IMR-90 (cell line): ENCODE data around the gene PARD3. TPM values are rescaled to one million over a fixed set of nuclear protein-coding genes. Genes with fewer than 3 reads are reported as not detected.

Experiments
- ATAC-seq: fragments of 200-7000 bp; cut with Tn5 transposase; 2 replicates; pipeline ENCODE4 v1.9.1; 2020; ENCODE audit warnings: low read depth, mild to moderate bottlenecking, moderate library complexity
- BruUV-seq: library from RNA; stranded (reverse); fragments of 400-500 nt; replicated peaks from 2 replicates; lab custom pipeline; 2021; lab: Mats Ljungman, UMichigan
- CTCF ChIA-PET: fragments of 300-600 bp; formaldehyde crosslinking; extraction: SDS; loops from one replicate; lab custom pipeline; 2021; ENCODE audit warnings: antibody characterized with exemption; lab: Yijun Ruan, JAX
- POLR2A ChIA-PET: fragments of 300-600 bp; sonication (Branson Sonifier 250); formaldehyde crosslinking; loops from one replicate; lab custom pipeline; 2022; ENCODE audit warnings: antibody characterized with exemption; ENCODE audit not compliant: unreplicated experiment; lab: Charles Lee
- DNase-seq: peaks from one replicate; pipeline ENCODE4 v3.0.0; 2013
- H2AFZ ChIP-seq: replicated peaks from 2 replicates; pipeline ENCODE3; 2013; ENCODE audit warnings: low read length, mild to moderate bottlenecking; ENCODE audit not compliant: poor library complexity
- H2AK5ac ChIP-seq: 2 replicates; pipeline ENCODE4 v1.6.1; 2013; ENCODE audit warnings: low read depth, low read length, inconsistent platforms
- H2AK9ac ChIP-seq: replicated peaks from 2 replicates; pipeline ENCODE3; 2013; ENCODE audit warnings: mild to moderate bottlenecking, low read depth, low read length, moderate library complexity; ENCODE audit not compliant: poor library complexity
- H2BK120ac ChIP-seq: 2 replicates; pipeline ENCODE4 v1.6.1; 2013; ENCODE audit warnings: low read depth, low read length, inconsistent platforms
- H2BK15ac ChIP-seq: 3 replicates; pipeline ENCODE4 v1.6.1; 2013; ENCODE audit warnings: low read depth, low read length, inconsistent platforms
- H2BK20ac ChIP-seq: 2 replicates; pipeline ENCODE4 v1.6.1; 2013; ENCODE audit warnings: low read depth, mild to moderate bottlenecking, inconsistent platforms, low read length, moderate library complexity
- H2BK5ac ChIP-seq: 2 replicates; pipeline ENCODE4 v1.6.1; 2013; ENCODE audit warnings: mild to moderate bottlenecking, low read depth, low read length, inconsistent platforms; ENCODE audit not compliant: poor library complexity, severe bottlenecking
- H3K14ac ChIP-seq: replicated peaks from 2 replicates; pipeline ENCODE4 v1.6.1; 2013; ENCODE audit warnings: low read depth, low read length, inconsistent platforms
- H3K18ac ChIP-seq: 2 replicates; pipeline ENCODE4 v1.6.1; 2013; ENCODE audit warnings: low read depth, low read length, control low read depth
- H3K23ac ChIP-seq: 2 replicates; pipeline ENCODE4 v1.6.1; 2013; ENCODE audit warnings: low read depth, low read length, inconsistent platforms
- H3K27ac ChIP-seq: 2 replicates; pipeline ENCODE4 v1.5.1; 2013; ENCODE audit warnings: mild to moderate bottlenecking, control low read depth, low read length; ENCODE audit not compliant: insufficient read depth
- H3K27me3 ChIP-seq: 2 replicates; pipeline ENCODE4 v1.6.1; 2013; ENCODE audit warnings: low read length; ENCODE audit not compliant: control insufficient read depth, insufficient read depth
- H3K36me3 ChIP-seq: 2 replicates; pipeline ENCODE4 v1.6.1; 2013; ENCODE audit warnings: low read length, mixed read lengths; ENCODE audit not compliant: control insufficient read depth, insufficient read depth
- H3K4ac ChIP-seq: 2 replicates; pipeline ENCODE4 v1.6.1; 2013; ENCODE audit warnings: low read depth, low read length, inconsistent platforms
- H3K4me1 ChIP-seq: 2 replicates; pipeline ENCODE4 v1.6.1; 2013; ENCODE audit warnings: low read length, mixed read lengths; ENCODE audit not compliant: control insufficient read depth, insufficient read depth
- H3K4me2 ChIP-seq: 2 replicates; pipeline ENCODE4 v1.6.1; 2013; ENCODE audit warnings: low read depth, mild to moderate bottlenecking, control low read depth, low read length, moderate library complexity
- H3K4me3 ChIP-seq: 2 replicates; pipeline ENCODE4 v1.5.1; 2013; ENCODE audit warnings: low read depth, mild to moderate bottlenecking, control low read depth, low read length, moderate library complexity; ENCODE audit not compliant: insufficient read depth
- H3K56ac ChIP-seq: 2 replicates; pipeline ENCODE4 v1.6.1; 2013; ENCODE audit warnings: low read length, inconsistent platforms; ENCODE audit not compliant: insufficient read depth; ENCODE audit errors: extremely low read depth
- H3K79me1 ChIP-seq, 2 experiments: 2 replicates each; pipeline ENCODE4 v1.6.1; 2013; ENCODE audit warnings: low read length in 2 of 2, inconsistent platforms in 1 of 2, low read depth in 1 of 2
- H3K9ac ChIP-seq: 2 replicates; pipeline ENCODE4 v1.6.1; 2013; ENCODE audit warnings: low read depth, low read length, control low read depth
- H3K9me1 ChIP-seq: 2 replicates; pipeline ENCODE4 v1.6.1; 2013; ENCODE audit warnings: low read length, inconsistent platforms; ENCODE audit not compliant: insufficient read depth
- H3K9me3 ChIP-seq: 2 replicates; pipeline ENCODE4 v1.6.1; 2013; ENCODE audit warnings: low read length; ENCODE audit not compliant: control insufficient read depth, insufficient read depth
- H4K20me1 ChIP-seq: 2 replicates; pipeline ENCODE4 v1.6.1; 2013; ENCODE audit warnings: low read length, inconsistent platforms; ENCODE audit not compliant: insufficient read depth
- H4K5ac ChIP-seq: 2 replicates; pipeline ENCODE4 v1.6.1; 2013; ENCODE audit warnings: mild to moderate bottlenecking, low read depth, low read length, control low read depth
- H4K8ac ChIP-seq, 2 experiments: 2 replicates each; pipeline ENCODE4 v1.6.1; 2013; ENCODE audit warnings: low read depth in 2 of 2, low read length in 2 of 2, control low read depth in 1 of 2, inconsistent platforms in 1 of 2
- H4K91ac ChIP-seq: 2 replicates; pipeline ENCODE4 v1.6.1; 2013; ENCODE audit warnings: low read depth, low read length, inconsistent platforms; ENCODE audit not compliant: insufficient read depth
- BHLHE40 ChIP-seq: fragments of 150-350 bp; IDR thresholded peaks from 2 replicates; pipeline ENCODE4 v1.6.1; 2016; ENCODE audit warnings: mild to moderate bottlenecking, low read depth, low read length
- CEBPB ChIP-seq: IDR thresholded peaks from 2 replicates; pipeline ENCODE4 v1.6.1; 2012; ENCODE audit warnings: low read depth, low read length, improper control_type of control experiment
- CHD1 ChIP-seq: IDR thresholded peaks from 2 replicates; pipeline ENCODE4 v1.6.1; 2012; ENCODE audit warnings: low read depth, low read length, improper control_type of control experiment
- FOS ChIP-seq: fragments of 150-350 bp; IDR thresholded peaks from 2 replicates; pipeline ENCODE4 v1.6.1; 2016; ENCODE audit warnings: low read depth, low read length
- MAFK ChIP-seq: IDR thresholded peaks from 2 replicates; pipeline ENCODE4 v1.6.1; 2012; ENCODE audit warnings: low read depth, low read length, improper control_type of control experiment
- MAZ ChIP-seq: IDR thresholded peaks from 2 replicates; pipeline ENCODE4 v1.6.1; 2012; ENCODE audit warnings: low read depth, mild to moderate bottlenecking, low read length, improper control_type of control experiment, moderate library complexity, borderline replicate concordance
- MXI1 ChIP-seq: IDR thresholded peaks from 2 replicates; pipeline ENCODE4 v1.6.1; 2012; ENCODE audit warnings: low read depth, mild to moderate bottlenecking, low read length, moderate library complexity, borderline replicate concordance
- NFE2L2 ChIP-seq: fragments of 150-350 bp; IDR thresholded peaks from 2 replicates; pipeline ENCODE4 v1.6.1; 2016; ENCODE audit warnings: low read depth, mild to moderate bottlenecking, low read length
- POLR2A ChIP-seq: IDR thresholded peaks from 2 replicates; pipeline ENCODE4 v1.6.1; 2012; ENCODE audit warnings: mild to moderate bottlenecking, low read depth, low read length
- RAD21 ChIP-seq: IDR thresholded peaks from 2 replicates; pipeline ENCODE4 v1.6.1; 2012; ENCODE audit warnings: low read length, improper control_type of control experiment
- RCOR1 ChIP-seq: IDR thresholded peaks from 2 replicates; pipeline ENCODE4 v1.6.1; 2012; ENCODE audit warnings: mild to moderate bottlenecking, low read length, improper control_type of control experiment; ENCODE audit not compliant: insufficient replicate concordance
- RFX5 ChIP-seq: IDR thresholded peaks from 2 replicates; pipeline ENCODE4 v1.8.0; 2012; ENCODE audit warnings: low read depth, mild to moderate bottlenecking, low read length, moderate library complexity
- SMC3 ChIP-seq: fragments of 150-350 bp; IDR thresholded peaks from 2 replicates; pipeline ENCODE4 v1.6.1; 2016; ENCODE audit warnings: low read depth, mild to moderate bottlenecking, antibody characterized with exemption, low read length, moderate library complexity
- WGBS, 2 experiments: methylation state at CpG; one replicate each; pipeline versions ENCODE4 v1.1.5 to v1.1.7; 2013; ENCODE audit warnings: missing lambda C conversion rate in 2 of 2; ENCODE audit not compliant: insufficient read length in 1 of 2; ENCODE audit errors: extremely low coverage in 2 of 2; 5-methylcytosine and 5-hydroxymethylcytosine counted together
- dilution Hi-C: fragments of 300-500 bp; cut with HindIII; formaldehyde crosslinking; loops from one replicate; pipeline ENCODE4 v1.14.3; 2018; ENCODE audit warnings: low sequenced_read_pairs; ENCODE audit not compliant: unreplicated experiment
- in situ Hi-C: fragments of 300-500 bp; cut with MboI; formaldehyde crosslinking; loops from 3 replicates; pipeline ENCODE4 v1.14.3; 2019; ENCODE audit warnings: low sequenced_read_pairs, inconsistent platforms, mixed read lengths
- intact Hi-C: fragments of 100-400 bp; cut with micrococcal nuclease; formaldehyde crosslinking; loops from 2 replicates; pipeline ENCODE4 v1.10.0; 2022
- polyA plus RNA-seq, 3 experiments: library from polyadenylated mRNA; depleted of rRNA; stranded (reverse); fragments of >200 nt; gene quantifications; 2 replicates each; pipeline ENCODE4 v1.2.3, GENCODE V29; 2012; ENCODE audit warnings: low replicate concordance in 1 of 3
- total RNA-seq: library from RNA; depleted of rRNA; stranded (reverse); fragments of >200 nt; gene quantifications from 2 replicates; pipeline ENCODE4 v1.2.3, GENCODE V29; 2012
- TF ChIP-seq, protein P1 (sequence below): conservative IDR thresholded peaks from 2 replicates; pipeline ENCODE4 v1.5.1; 2012; ENCODE audit warnings: mild to moderate bottlenecking, low read depth, low read length, improper control_type of control experiment
- TF ChIP-seq, protein P2 (sequence below): fragments of 150-350 bp; IDR thresholded peaks from 2 replicates; pipeline ENCODE4 v1.6.1; 2016; ENCODE audit warnings: low read depth, mild to moderate bottlenecking, low read length, moderate library complexity, borderline replicate concordance
- TF ChIP-seq, protein P3 (sequence below): fragments of 150-350 bp; IDR thresholded peaks from 2 replicates; pipeline ENCODE4 v1.6.1; 2017; ENCODE audit warnings: mild to moderate bottlenecking, antibody characterized with exemption, low read length, low read depth

PARD3 gene
- total and polyA plus RNA-seq, 2 of the 4 experiments (the other 2 are of a cell fraction): 14.6 to 37.5 TPM

DNA sequence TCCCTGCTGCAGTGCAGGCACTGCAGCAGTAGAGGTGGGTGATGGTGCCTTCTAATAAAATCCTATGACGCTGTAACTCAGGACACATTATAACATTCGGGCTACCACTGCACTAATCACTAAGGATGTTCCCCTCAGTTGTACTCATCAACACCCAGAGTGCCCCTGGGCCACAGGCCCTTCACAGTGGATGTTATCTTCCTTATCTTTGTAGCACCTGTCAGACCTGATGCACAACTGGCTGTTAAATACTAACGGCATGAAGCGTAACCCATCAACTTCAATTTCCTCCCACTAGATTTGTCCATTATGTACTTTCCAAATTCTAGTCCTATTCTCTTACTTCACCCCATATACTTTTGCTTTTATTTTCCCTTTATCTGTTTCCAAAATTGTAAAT lies 66.3 kb downstream of the PARD3 start:
- no peak overlapping the region for H2AK9ac ChIP-seq
- H3K4me1 ChIP-seq: peaks cover 3% of the 10 kb centered on the region; the same call in 1 of the 2 replicates
- H2BK20ac ChIP-seq: no peak overlapping the region
- H3K4ac ChIP-seq: no peak overlapping the region
- H4K91ac ChIP-seq: no peak overlapping the region
- H2BK5ac ChIP-seq: no peak overlapping the region
- TF ChIP-seq BHLHE40 (no peak), RAD21 (no peak), NFE2L2 (no peak), POLR2A (no peak), MAFK (no peak), CEBPB (no peak), MAZ (no peak), FOS (no peak), RFX5 (no peak), SMC3 (no peak), CHD1 (no peak), MXI1 (no peak), RCOR1 (no peak)
- TF ChIP-seq, protein P1, sequence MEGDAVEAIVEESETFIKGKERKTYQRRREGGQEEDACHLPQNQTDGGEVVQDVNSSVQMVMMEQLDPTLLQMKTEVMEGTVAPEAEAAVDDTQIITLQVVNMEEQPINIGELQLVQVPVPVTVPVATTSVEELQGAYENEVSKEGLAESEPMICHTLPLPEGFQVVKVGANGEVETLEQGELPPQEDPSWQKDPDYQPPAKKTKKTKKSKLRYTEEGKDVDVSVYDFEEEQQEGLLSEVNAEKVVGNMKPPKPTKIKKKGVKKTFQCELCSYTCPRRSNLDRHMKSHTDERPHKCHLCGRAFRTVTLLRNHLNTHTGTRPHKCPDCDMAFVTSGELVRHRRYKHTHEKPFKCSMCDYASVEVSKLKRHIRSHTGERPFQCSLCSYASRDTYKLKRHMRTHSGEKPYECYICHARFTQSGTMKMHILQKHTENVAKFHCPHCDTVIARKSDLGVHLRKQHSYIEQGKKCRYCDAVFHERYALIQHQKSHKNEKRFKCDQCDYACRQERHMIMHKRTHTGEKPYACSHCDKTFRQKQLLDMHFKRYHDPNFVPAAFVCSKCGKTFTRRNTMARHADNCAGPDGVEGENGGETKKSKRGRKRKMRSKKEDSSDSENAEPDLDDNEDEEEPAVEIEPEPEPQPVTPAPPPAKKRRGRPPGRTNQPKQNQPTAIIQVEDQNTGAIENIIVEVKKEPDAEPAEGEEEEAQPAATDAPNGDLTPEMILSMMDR: no peak
- TF ChIP-seq, protein P2, sequence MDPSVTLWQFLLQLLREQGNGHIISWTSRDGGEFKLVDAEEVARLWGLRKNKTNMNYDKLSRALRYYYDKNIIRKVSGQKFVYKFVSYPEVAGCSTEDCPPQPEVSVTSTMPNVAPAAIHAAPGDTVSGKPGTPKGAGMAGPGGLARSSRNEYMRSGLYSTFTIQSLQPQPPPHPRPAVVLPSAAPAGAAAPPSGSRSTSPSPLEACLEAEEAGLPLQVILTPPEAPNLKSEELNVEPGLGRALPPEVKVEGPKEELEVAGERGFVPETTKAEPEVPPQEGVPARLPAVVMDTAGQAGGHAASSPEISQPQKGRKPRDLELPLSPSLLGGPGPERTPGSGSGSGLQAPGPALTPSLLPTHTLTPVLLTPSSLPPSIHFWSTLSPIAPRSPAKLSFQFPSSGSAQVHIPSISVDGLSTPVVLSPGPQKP: no peak
- TF ChIP-seq, protein P3, sequence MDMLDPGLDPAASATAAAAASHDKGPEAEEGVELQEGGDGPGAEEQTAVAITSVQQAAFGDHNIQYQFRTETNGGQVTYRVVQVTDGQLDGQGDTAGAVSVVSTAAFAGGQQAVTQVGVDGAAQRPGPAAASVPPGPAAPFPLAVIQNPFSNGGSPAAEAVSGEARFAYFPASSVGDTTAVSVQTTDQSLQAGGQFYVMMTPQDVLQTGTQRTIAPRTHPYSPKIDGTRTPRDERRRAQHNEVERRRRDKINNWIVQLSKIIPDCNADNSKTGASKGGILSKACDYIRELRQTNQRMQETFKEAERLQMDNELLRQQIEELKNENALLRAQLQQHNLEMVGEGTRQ: no peak
- H3K18ac ChIP-seq: no peak overlapping the region
- H3K27me3 ChIP-seq: no peaks in the 10 kb centered on the region
- H3K4me2 ChIP-seq: no peak overlapping the region
- no peak overlapping the region for H3K56ac ChIP-seq
- no peak overlapping the region for H3K9ac ChIP-seq
- intact Hi-C loops (no loop called here), dilution Hi-C loops (no loop called here), in situ Hi-C loops (no loop called here)
- no peak overlapping the region for H3K4me3 ChIP-seq
- no peak overlapping the region for H4K5ac ChIP-seq
- WGBS, 2 experiments: 100% methylated on average over 4 of the region's 4 CpGs; no CpG with 5 or more reads in 1 of the 2 experiments
- H3K9me3 ChIP-seq: no peaks in the 10 kb centered on the region
- no peak overlapping the region for H2AK5ac ChIP-seq
- H4K8ac ChIP-seq: no peak overlapping the region
- POLR2A ChIA-PET: no interaction called here
- H3K79me1 ChIP-seq: peaks cover 32 to 59% of the 10 kb centered on the region in 2 experiments
- H3K14ac ChIP-seq: no peak overlapping the region
- no peaks in the 10 kb centered on the region for H3K36me3 ChIP-seq
- peaks cover 8% of the 10 kb centered on the region; the same call in 1 of the 2 replicates for H4K20me1 ChIP-seq
- H3K23ac ChIP-seq: no peak overlapping the region; the same call in 1 of the 2 replicates
- no peak for ATAC-seq
- BruUV-seq: no TSS peak
- H2BK15ac ChIP-seq: no peak overlapping the region
- H3K27ac ChIP-seq: no peak overlapping the region
- H3K9me1 ChIP-seq: 0 out of 2 replicates have a peak, but pooled peaks cover 5% of the 10 kb centered on the region
- DNase-seq: no peak
- no peak overlapping the region for H2BK120ac ChIP-seq
- CTCF ChIA-PET: no interaction called here
- no peak overlapping the region for H2AFZ ChIP-seq
